KMS-11 (cell line): ENCODE measurements around the gene CD72.

ENCODE experiments used
- H2AFZ ChIP-seq: fragments of 200-600 bp; sonication (generic); 2 replicates; pipeline ENCODE4 v1.6.1; 2016; ENCODE audit warnings: antibody characterized with exemption, mixed run types, low read depth
- H3K27ac ChIP-seq: fragments of 200-600 bp; sonication (generic); 2 replicates; pipeline ENCODE4 v1.6.1; 2016; ENCODE audit warnings: mild to moderate bottlenecking, mixed run types
- H3K27me3 ChIP-seq: fragments of 200-600 bp; sonication (generic); 2 replicates; pipeline ENCODE4 v1.6.1; 2017; ENCODE audit warnings: mild to moderate bottlenecking, low read depth, mixed run types, moderate library complexity; ENCODE audit not compliant: insufficient read depth
- H3K36me3 ChIP-seq: fragments of 200-600 bp; sonication (generic); 2 replicates; pipeline ENCODE4 v1.6.1; 2017; ENCODE audit warnings: mild to moderate bottlenecking, mixed run types; ENCODE audit not compliant: insufficient read depth
- H3K4me1 ChIP-seq: fragments of 200-600 bp; sonication (generic); 2 replicates; pipeline ENCODE4 v1.6.1; 2016; ENCODE audit warnings: mild to moderate bottlenecking, low read depth, mixed run types; ENCODE audit not compliant: poor library complexity, severe bottlenecking
- H3K4me2 ChIP-seq: fragments of 200-600 bp; sonication (generic); 2 replicates; pipeline ENCODE4 v1.7.0; 2016; ENCODE audit warnings: mild to moderate bottlenecking, mixed run types
- H3K4me3 ChIP-seq: fragments of 200-600 bp; sonication (generic); IDR thresholded peaks from 2 replicates; pipeline ENCODE4 v1.6.1; 2017; ENCODE audit warnings: low read depth, low read length, mixed read lengths; ENCODE audit not compliant: insufficient read depth
- H3K79me2 ChIP-seq: fragments of 200-600 bp; sonication (generic); 2 replicates; pipeline ENCODE4 v1.6.1; 2016; ENCODE audit warnings: low read depth, mixed run types; ENCODE audit not compliant: insufficient read depth
- H3K9ac ChIP-seq: fragments of 200-600 bp; sonication (generic); 2 replicates; pipeline ENCODE4 v1.6.1; 2016; ENCODE audit warnings: mild to moderate bottlenecking, mixed run types
- H4K20me1 ChIP-seq: fragments of 200-600 bp; sonication (generic); 2 replicates; pipeline ENCODE4 v1.6.1; 2016; ENCODE audit warnings: mild to moderate bottlenecking, mixed run types; ENCODE audit not compliant: insufficient read depth
- CTCF ChIP-seq: fragments of 200-600 bp; sonication (generic); conservative IDR thresholded peaks from 2 replicates; pipeline ENCODE4 v1.6.1; 2017; ENCODE audit warnings: low read depth, mild to moderate bottlenecking, antibody characterized with exemption, low read length, moderate library complexity, mixed read lengths

Gene CD72

GRCh38 chr9:35574578-35575122, 43.6 kb downstream of the CD72 start:
- Histone ChIP-seq H3K4me1 (peaks cover 17% of the 10 kb centered on the region), H3K4me3 (no peak overlapping the region), H3K27me3 (no peaks in the 10 kb centered on the region), H4K20me1 (0 out of 2 replicates have a peak, but pooled peaks cover under 1% of the 10 kb centered on the region), H3K36me3 (no peaks in the 10 kb centered on the region), H3K9ac (no peak overlapping the region), H2AFZ (no peak overlapping the region), H3K27ac (no peak overlapping the region), H3K79me2 (no peaks in the 10 kb centered on the region), H3K4me2 (no peak overlapping the region)
- TF ChIP-seq CTCF: no peak

- no peak overlapping the region; the same call in 1 of the 2 replicates for H3K4me2 ChIP-seq
Measured at GRCh38 chr9:35570709-35571504, 47.3 kb downstream of the CD72 start.

GRCh38 chr9:35569206-35569605, 49.0 kb downstream of the CD72 start:
- Histone ChIP-seq H3K27ac (peak overlapping the region; percentile 35; the same call in 1 of the 2 replicates), H3K4me2 (peak overlapping the region; percentile 66), H3K4me3 (no peak overlapping the region)

More at GRCh38 chr9:35570709-35571504, 47.3 kb downstream of the CD72 start:
- Histone ChIP-seq H3K27me3 (no peaks in the 10 kb centered on the region), H3K36me3 (no peaks in the 10 kb centered on the region), H4K20me1 (0 out of 2 replicates have a peak, but pooled peaks cover 3% of the 10 kb centered on the region), H3K27ac (no peak overlapping the region), H2AFZ (no peak overlapping the region), H3K79me2 (no peaks in the 10 kb centered on the region), H3K4me3 (no peak overlapping the region), H3K9ac (no peak overlapping the region), H3K4me1 (peaks cover 52% of the 10 kb centered on the region)
- no peak for TF ChIP-seq CTCF

GRCh38 chr9:35568196-35568595, 50.0 kb downstream of the CD72 start:
- no peak overlapping the region for H3K4me3 ChIP-seq
- H2AFZ ChIP-seq: no peak overlapping the region
- H3K4me1 ChIP-seq: peaks cover 57% of the 10 kb centered on the region
- no peak overlapping the region for H3K27ac ChIP-seq
- H3K79me2 ChIP-seq: no peaks in the 10 kb centered on the region
- no peak overlapping the region for H3K4me2 ChIP-seq
- no peaks in the 10 kb centered on the region for H3K36me3 ChIP-seq
- 0 out of 2 replicates have a peak, but pooled peaks cover 3% of the 10 kb centered on the region for H4K20me1 ChIP-seq
- no peak for TF ChIP-seq CTCF
- no peak overlapping the region for H3K9ac ChIP-seq
- H3K27me3 ChIP-seq: no peaks in the 10 kb centered on the region

More at GRCh38 chr9:35569206-35569605, 49.0 kb downstream of the CD72 start:
- H3K27me3 ChIP-seq: no peaks in the 10 kb centered on the region
- no peak overlapping the region for H2AFZ ChIP-seq
- TF ChIP-seq CTCF: no peak
- no peaks in the 10 kb centered on the region for H3K36me3 ChIP-seq
- H3K9ac ChIP-seq: no peak overlapping the region
- H3K79me2 ChIP-seq: no peaks in the 10 kb centered on the region
- H4K20me1 ChIP-seq: 0 out of 2 replicates have a peak, but pooled peaks cover 3% of the 10 kb centered on the region
- H3K4me1 ChIP-seq: peaks cover 57% of the 10 kb centered on the region
